Measurements from ENCODE around the gene ABCA2.
A peak's percentile ranks its signal among the peaks of the same experiment; 100 is the strongest.
"Not testable (repeated sequence)": the region's sequence is repeated elsewhere in the genome, so short reads cannot be mapped to it uniquely, and the experiment has no call there.

The ABCA2 gene

GRCh38 chr9:137006116-137007003, 21.7 kb downstream of the ABCA2 start:
- CTCF ChIA-PET: interaction anchor here (1.2 kb wide), 1 partner anchor 58 kb away, joined by 3 read pairs; no protein-coding TSS in a partner anchor
- POLR2A ChIA-PET: no interaction called here
- DNase-seq (ENCODE audit: extremely low spot score): no peak
- no peak for TF ChIP-seq L3MBTL2 (conservative IDR thresholded peaks at IDR 0.05)
- no peak for TF ChIP-seq FOXM1 (IDR thresholded peaks at IDR 0.05; ENCODE audit: borderline replicate concordance)
- TF ChIP-seq TARDBP (IDR thresholded peaks at IDR 0.05): no peak
- TF ChIP-seq ZNF384 (IDR thresholded peaks at IDR 0.05): no peak
- no peak for TF ChIP-seq ELF4 (IDR thresholded peaks at IDR 0.05)
- no peak for TF ChIP-seq LEF1 (IDR thresholded peaks at IDR 0.05; ENCODE audit: borderline replicate concordance)
- TF ChIP-seq SP1 (IDR thresholded peaks at IDR 0.05): no peak
- TF ChIP-seq SUZ12 (IDR thresholded peaks at IDR 0.05): no peak
- TF ChIP-seq ARNT (IDR thresholded peaks at IDR 0.05): no peak
- TF ChIP-seq PKNOX1 (IDR thresholded peaks at IDR 0.05): no peak
- TF ChIP-seq FOXK2 (IDR thresholded peaks at IDR 0.05): no peak
- TF ChIP-seq NFRKB (IDR thresholded peaks at IDR 0.05): no peak
- no peak for TF ChIP-seq CTBP1 (IDR thresholded peaks at IDR 0.05; ENCODE audit: borderline replicate concordance)
- TF ChIP-seq BHLHE40 (IDR thresholded peaks at IDR 0.05; ENCODE audit: borderline replicate concordance): no peak
- TF ChIP-seq FOXA1 (IDR thresholded peaks at IDR 0.05): no peak
- TF ChIP-seq HDGF (IDR thresholded peaks at IDR 0.05; ENCODE audit: borderline replicate concordance): no peak

GRCh38 chr9:137004285-137004684, 23.8 kb downstream of the ABCA2 start:
- DNase-seq (ENCODE audit: extremely low spot score); CTCF ChIA-PET: not testable (repeated sequence)
- TF ChIP-seq L3MBTL2 (conservative IDR thresholded peaks at IDR 0.05): 0 out of 2 replicates have a peak, but pooled peaks have one; percentile 30
- POLR2A ChIA-PET: interaction anchor here (1.6 kb wide), 1 partner anchor 12 kb away, joined by 7 read pairs; the partner anchor contains the start of gene PAXX

GRCh38 chr9:137002646-137003041, 25.4 kb downstream of the ABCA2 start:
- DNase-seq (ENCODE audit: extremely low spot score): no peak
- ChIA-PET CTCF (interaction anchor here (1.4 kb wide), 1 partner anchor 27 kb away, joined by 5 read pairs; no protein-coding TSS in a partner anchor), POLR2A (interaction anchor here (4.0 kb wide), 1 partner anchor 10 kb away, joined by 23 read pairs; the partner anchor contains the start of gene PAXX)
- TF ChIP-seq SUZ12 (IDR thresholded peaks at IDR 0.05) (no peak), ARNT (IDR thresholded peaks at IDR 0.05) (no peak), L3MBTL2 (conservative IDR thresholded peaks at IDR 0.05) (no peak), ELF4 (IDR thresholded peaks at IDR 0.05) (no peak), PKNOX1 (IDR thresholded peaks at IDR 0.05) (no peak), NFRKB (IDR thresholded peaks at IDR 0.05) (no peak), FOXA1 (IDR thresholded peaks at IDR 0.05) (no peak), CTBP1 (IDR thresholded peaks at IDR 0.05; ENCODE audit: borderline replicate concordance) (no peak)

GRCh38 chr9:137001857-137002645, 26.0 kb downstream of the ABCA2 start:
- ChIA-PET POLR2A (interaction anchor here (4.0 kb wide), 1 partner anchor 10 kb away, joined by 23 read pairs; the partner anchor contains the start of gene PAXX), CTCF (interaction anchor here (1.4 kb wide), 1 partner anchor 27 kb away, joined by 5 read pairs; no protein-coding TSS in a partner anchor)
- no peak for TF ChIP-seq L3MBTL2 (conservative IDR thresholded peaks at IDR 0.05)
- no peak for TF ChIP-seq BHLHE40 (IDR thresholded peaks at IDR 0.05; ENCODE audit: borderline replicate concordance)
- no peak for TF ChIP-seq FOXM1 (IDR thresholded peaks at IDR 0.05; ENCODE audit: borderline replicate concordance)
- no peak for TF ChIP-seq NFRKB (IDR thresholded peaks at IDR 0.05)
- no peak for TF ChIP-seq HDGF (IDR thresholded peaks at IDR 0.05; ENCODE audit: borderline replicate concordance)
- TF ChIP-seq ARNT (IDR thresholded peaks at IDR 0.05): no peak
- no peak for TF ChIP-seq PKNOX1 (IDR thresholded peaks at IDR 0.05)
- no peak for TF ChIP-seq FOXK2 (IDR thresholded peaks at IDR 0.05)
- no peak for TF ChIP-seq ZNF384 (IDR thresholded peaks at IDR 0.05)
- TF ChIP-seq ELF4 (IDR thresholded peaks at IDR 0.05): no peak
- no peak for TF ChIP-seq FOXA1 (IDR thresholded peaks at IDR 0.05)
- no peak for DNase-seq (ENCODE audit: extremely low spot score)

- ChIA-PET POLR2A (interaction anchor here (1.2 to 4.0 kb wide), 2 partner anchors 8 to 49 kb away, joined by 3 to 23 read pairs; partner anchors contain the start of gene PAXX), CTCF (interaction anchor here (0.7 to 1.3 kb wide), 3 partner anchors 24 to 35 kb away, joined by 3 to 4 read pairs (median 4); no protein-coding TSS in a partner anchor)
- no peak for DNase-seq (ENCODE audit: extremely low spot score)
- no peak for TF ChIP-seq FOXA1 (IDR thresholded peaks at IDR 0.05)
- no peak for TF ChIP-seq ELF4 (IDR thresholded peaks at IDR 0.05)
- no peak for TF ChIP-seq TARDBP (IDR thresholded peaks at IDR 0.05)
Observed at GRCh38 chr9:137000177-137000930, 27.7 kb downstream of the ABCA2 start.
